ENCODE measurements around the gene CENPK. TPM values are rescaled to one million over a fixed set of nuclear protein-coding genes. Genes with fewer than 3 reads are reported as not detected.
"Not testable (repeated sequence)": the region's sequence is repeated elsewhere in the genome, so short reads cannot be mapped to it uniquely, and the experiment has no call there.

The CENPK gene, protein sequence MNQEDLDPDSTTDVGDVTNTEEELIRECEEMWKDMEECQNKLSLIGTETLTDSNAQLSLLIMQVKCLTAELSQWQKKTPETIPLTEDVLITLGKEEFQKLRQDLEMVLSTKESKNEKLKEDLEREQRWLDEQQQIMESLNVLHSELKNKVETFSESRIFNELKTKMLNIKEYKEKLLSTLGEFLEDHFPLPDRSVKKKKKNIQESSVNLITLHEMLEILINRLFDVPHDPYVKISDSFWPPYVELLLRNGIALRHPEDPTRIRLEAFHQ
- total RNA-seq = 78.0 and 79.2 TPM in 2 replicates

DNA sequence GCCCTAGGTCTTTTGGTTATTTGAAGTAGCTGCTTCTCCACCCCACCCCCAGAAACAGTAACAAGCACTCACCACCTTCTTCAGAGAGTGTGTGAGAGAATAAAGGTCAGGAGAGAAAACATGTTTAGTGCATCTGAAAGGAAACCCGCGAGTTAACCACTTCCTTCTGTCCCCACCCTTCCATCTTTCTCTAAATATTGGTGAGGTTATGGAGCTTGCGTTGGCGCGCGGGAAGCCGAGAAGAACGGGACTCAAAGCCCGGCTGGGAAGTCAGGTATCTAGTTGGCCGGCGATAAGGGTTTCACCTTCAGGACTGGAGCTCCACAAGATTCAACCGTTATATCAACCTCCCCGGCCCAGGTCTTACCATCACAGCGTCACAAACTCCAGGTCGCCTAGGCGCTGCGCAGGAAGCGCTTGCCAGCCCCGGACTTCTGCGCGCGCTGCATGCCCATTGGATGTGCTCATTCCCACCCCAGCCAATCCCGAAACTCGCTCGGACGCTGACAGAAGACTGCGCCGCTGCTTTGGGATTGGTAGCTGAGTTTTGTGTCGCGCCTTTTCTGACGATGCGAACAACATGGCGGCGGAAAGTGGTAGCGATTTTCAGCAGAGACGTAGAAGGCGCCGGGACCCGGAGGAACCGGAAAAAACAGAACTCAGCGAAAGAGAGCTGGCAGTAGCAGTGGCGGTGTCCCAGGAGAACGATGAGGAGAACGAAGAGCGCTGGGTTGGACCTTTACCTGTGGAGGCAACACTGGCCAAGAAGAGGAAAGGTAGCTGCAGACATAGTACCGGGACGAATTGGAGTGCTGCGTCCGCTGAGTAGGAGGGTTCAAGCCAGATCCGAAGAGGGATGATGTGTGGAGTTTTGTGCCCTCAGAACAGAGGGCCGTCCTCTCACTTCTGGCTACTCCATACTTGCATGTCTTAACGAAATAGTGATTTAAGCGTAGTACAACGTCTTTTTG, at the start of gene CENPK, which contains the start of gene PPWD1:
Gene CENPK (minus strand): TSS at position 438 of the 971 bp plus-strand sequence. CDS start 8,261 bp downstream, outside the sequence.
Gene PPWD1 (plus strand): TSS at position 566 of the 971 bp plus-strand sequence. CDS start 15 bp downstream, at position 581.
- H3K36me3 Mint-ChIP-seq (ENCODE audit: low read depth) = peaks cover 54% of the 10 kb centered on the region
- H3K27me3 Mint-ChIP-seq (ENCODE audit: low read depth) = no peaks in the 10 kb centered on the region
- H3K27ac Mint-ChIP-seq = peak within 1 kb of the TSS; percentile 97
- DNase-seq (ENCODE audit: low spot score) = peak; percentile 95
- no peaks in the 10 kb centered on the region for H3K9me3 Mint-ChIP-seq
- peaks cover 48% of the 10 kb centered on the region for H3K4me1 Mint-ChIP-seq (ENCODE audit: low read depth)
- intact Hi-C loops (cut with micrococcal nuclease) = loop anchor here (1.0 to 5.0 kb wide), 7 partner anchors 14 to 796 kb away; partner anchors contain the start of genes ADAMTS6, CWC27, NLN and SGTB
- peak within 1 kb of the TSS; percentile 91 for H3K4me3 Mint-ChIP-seq (ENCODE audit: low read depth)

DNA sequence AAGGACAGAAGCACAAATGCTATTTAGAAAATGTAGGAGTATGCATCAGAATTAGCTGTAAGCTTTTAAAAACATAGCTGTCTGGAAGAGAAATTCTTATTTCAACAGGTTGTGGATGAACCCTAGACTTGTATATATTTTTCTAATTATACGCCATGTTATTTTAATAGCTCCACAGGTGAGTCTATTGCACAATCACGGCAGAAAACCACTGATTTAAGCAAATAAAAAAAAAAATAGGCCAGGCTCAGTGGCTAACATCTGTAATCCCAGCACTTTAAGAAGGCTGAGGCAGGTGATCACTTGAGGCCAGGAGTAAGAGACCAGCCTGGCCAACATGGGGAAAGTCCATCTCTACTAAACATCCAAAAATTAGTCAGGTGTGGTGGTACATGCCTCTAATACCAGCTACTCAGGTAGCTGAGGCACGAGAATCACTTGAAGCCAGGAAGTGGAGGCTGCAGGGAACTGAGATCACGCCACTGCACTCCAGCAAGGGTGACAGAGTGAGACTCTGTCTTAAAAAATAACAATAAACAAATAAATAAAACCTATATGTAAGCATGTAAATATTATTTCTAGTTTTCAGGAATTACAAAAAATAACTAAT, 49.4 kb upstream of the CENPK start:
- intact Hi-C loops (cut with micrococcal nuclease) = no loop called here

DNA sequence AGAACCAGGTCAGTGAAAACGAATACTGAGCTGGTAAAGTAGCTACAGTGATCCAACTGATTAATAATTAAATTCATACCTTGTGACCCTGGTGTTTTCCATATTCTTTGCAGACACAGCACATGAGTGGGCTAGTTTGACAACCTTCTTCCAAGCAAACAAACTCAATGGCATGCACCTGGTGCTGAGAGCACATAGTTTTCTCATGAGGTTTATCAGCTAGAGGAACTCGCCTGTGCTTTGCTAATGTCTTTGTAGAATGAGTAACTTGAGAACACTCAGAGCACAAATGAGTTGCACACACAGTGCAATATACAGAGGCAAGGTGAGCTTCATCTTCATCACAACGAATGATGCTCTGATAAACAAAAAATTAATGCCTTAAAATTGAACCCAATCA, 48.6 kb upstream of the CENPK start:
- intact Hi-C loops (cut with micrococcal nuclease) = no loop called here
- Mint-ChIP-seq H3K36me3 (ENCODE audit: low read depth) (peaks cover 65% of the 10 kb centered on the region), H3K27me3 (ENCODE audit: low read depth) (no peaks in the 10 kb centered on the region), H3K4me3 (ENCODE audit: low read depth) (no peak overlapping the region), H3K4me1 (ENCODE audit: low read depth) (no peaks in the 10 kb centered on the region), H3K9me3 (no peaks in the 10 kb centered on the region), H3K27ac (no peak overlapping the region)
- no peak for DNase-seq (ENCODE audit: low spot score)

More for the DNA sequence above, 49.4 kb upstream of the CENPK start:
- peaks cover 60% of the 10 kb centered on the region for H3K36me3 Mint-ChIP-seq (ENCODE audit: low read depth)
- H3K27ac Mint-ChIP-seq = no peak overlapping the region
- H3K9me3 Mint-ChIP-seq = no peaks in the 10 kb centered on the region
- no peak overlapping the region for H3K4me3 Mint-ChIP-seq (ENCODE audit: low read depth)
- DNase-seq (ENCODE audit: low spot score) = no peak
- H3K4me1 Mint-ChIP-seq (ENCODE audit: low read depth) = no peaks in the 10 kb centered on the region
- H3K27me3 Mint-ChIP-seq (ENCODE audit: low read depth) = no peaks in the 10 kb centered on the region

DNA sequence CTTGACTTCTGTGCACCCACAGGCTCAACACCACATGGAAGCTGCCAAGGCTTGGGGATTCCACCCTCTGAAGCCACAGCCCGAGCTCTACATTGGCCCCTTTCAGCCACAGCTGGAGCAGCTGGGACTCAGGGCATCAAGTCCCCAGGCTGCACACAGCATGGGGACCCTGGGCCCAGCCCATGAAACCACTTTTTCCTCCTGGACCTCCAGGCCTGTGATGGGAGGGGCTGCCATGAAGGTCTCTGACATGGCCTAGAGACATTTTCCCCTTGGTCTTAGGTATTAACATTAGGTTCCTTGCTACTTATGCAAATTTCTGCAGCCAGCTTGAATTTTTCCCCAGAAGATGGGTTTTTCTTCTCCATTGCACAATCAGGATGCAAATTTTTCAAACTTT, 38.8 kb upstream of the CENPK start:
- H3K4me3 Mint-ChIP-seq (ENCODE audit: low read depth); DNase-seq (ENCODE audit: low spot score); H3K9me3 Mint-ChIP-seq; intact Hi-C loops (cut with micrococcal nuclease); H3K27me3 Mint-ChIP-seq (ENCODE audit: low read depth); H3K4me1 Mint-ChIP-seq (ENCODE audit: low read depth); H3K27ac Mint-ChIP-seq: not testable (repeated sequence)
- H3K36me3 Mint-ChIP-seq (ENCODE audit: low read depth) = peaks cover 68% of the 10 kb centered on the region

DNA sequence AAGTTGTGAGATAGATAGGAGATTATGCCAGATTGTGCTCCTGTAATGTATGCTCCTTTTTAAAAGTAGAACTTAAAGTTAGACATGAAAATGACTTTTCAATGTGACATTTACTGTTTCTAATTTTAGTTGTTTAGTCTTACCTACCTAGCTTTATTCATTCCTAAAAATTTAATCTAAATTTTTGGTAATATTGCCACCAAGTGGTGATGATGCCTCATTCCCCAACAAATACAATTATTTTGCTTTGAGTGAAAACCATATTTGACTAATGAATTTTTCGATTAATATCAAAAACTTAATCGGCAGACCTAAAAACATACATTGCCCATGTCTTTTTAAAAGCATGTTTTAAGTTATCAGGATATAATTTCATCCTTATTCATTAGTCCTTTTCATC, 25.7 kb upstream of the CENPK start:
- DNase-seq (ENCODE audit: low spot score) = no peak
- Mint-ChIP-seq H3K27me3 (ENCODE audit: low read depth) (no peaks in the 10 kb centered on the region), H3K4me1 (ENCODE audit: low read depth) (peaks cover under 1% of the 10 kb centered on the region), H3K9me3 (no peaks in the 10 kb centered on the region), H3K4me3 (ENCODE audit: low read depth) (no peak overlapping the region), H3K36me3 (ENCODE audit: low read depth) (peaks cover 38% of the 10 kb centered on the region), H3K27ac (no peak overlapping the region)
- intact Hi-C loops (cut with micrococcal nuclease) = no loop called here

DNA sequence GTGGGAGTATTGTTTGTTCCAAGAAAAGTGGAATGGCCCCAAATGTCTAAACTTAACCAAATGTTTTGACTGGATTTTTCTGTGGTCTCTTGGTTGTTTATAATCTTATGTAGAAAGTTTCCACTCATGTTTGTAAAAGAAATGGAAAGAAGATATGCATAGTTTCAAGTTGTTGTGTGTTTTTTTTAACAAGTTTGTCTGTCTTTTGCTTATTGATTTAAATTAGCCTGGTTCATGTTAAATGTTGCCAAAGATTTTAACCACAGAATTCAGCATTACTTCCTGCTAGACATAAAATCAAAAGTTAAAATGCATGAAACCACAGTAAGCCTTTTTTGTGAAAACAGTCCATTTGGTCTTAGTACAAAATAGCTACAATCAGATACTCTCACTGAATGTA, 14.2 kb upstream of the CENPK start:
- Mint-ChIP-seq H3K9me3 (no peaks in the 10 kb centered on the region), H3K4me1 (ENCODE audit: low read depth) (peaks cover 16% of the 10 kb centered on the region), H3K27me3 (ENCODE audit: low read depth) (no peaks in the 10 kb centered on the region), H3K4me3 (ENCODE audit: low read depth) (no peak overlapping the region), H3K27ac (no peak overlapping the region), H3K36me3 (ENCODE audit: low read depth) (peaks cover 61% of the 10 kb centered on the region)
- no peak for DNase-seq (ENCODE audit: low spot score)
- intact Hi-C loops (cut with micrococcal nuclease) = no loop called here

DNA sequence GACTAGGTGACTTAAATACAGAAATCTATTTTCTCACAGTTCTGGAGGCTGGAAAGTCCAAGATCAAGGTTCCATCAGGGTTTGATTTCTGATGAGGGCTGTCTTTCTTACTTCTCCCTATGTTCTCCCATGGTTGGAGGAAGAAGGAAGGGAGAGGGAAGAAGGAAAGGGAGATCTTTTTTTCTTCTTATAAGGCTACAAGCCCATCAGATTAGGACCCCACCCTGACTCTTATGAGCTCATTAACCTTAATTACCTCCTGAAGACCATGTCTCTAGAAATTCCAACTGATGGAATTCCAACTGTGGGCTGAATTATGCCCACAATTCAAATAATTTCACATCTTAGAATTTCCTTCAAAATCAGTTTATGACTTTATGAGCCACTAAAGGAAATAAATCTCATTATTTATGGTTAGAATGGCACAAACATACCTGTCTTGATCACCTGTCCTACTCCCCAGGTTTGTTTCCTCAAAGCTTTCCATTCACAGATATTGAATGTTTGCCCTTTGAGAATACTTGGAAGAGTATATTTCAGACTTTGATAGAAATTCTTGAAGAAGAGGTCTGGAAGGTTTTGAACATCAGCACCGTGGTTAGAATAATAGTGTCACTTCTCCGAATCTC, 7.7 kb upstream of the CENPK start:
- no peak overlapping the region for H3K27ac Mint-ChIP-seq
- H3K4me3 Mint-ChIP-seq (ENCODE audit: low read depth) = no peak overlapping the region
- peaks cover 23% of the 10 kb centered on the region for H3K4me1 Mint-ChIP-seq (ENCODE audit: low read depth)

DNA sequence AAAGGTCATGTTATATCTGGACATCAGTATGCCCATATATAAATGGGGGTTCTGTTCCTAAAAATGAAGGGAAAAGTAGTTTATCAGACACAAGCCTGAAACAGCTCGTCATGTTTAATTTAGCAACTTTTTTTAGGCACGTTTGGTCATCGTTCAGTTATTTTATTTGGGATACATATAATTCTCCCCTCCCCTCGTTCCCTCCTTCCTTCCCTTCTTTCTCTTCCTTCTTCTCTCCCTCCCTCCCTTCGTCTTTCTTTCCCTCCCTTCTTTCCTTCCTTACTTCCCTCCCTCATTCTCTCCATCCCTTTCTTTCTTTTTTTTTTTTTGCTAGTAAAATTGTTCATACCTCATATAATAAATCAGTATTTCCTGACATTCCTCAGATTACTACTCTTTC, 3.5 kb upstream of the CENPK start:
- intact Hi-C loops (cut with micrococcal nuclease) = no loop called here
- H3K27me3 Mint-ChIP-seq (ENCODE audit: low read depth) = no peaks in the 10 kb centered on the region
- H3K4me3 Mint-ChIP-seq (ENCODE audit: low read depth) = no peak overlapping the region
- no peak overlapping the region for H3K27ac Mint-ChIP-seq
- H3K36me3 Mint-ChIP-seq (ENCODE audit: low read depth) = peaks cover 41% of the 10 kb centered on the region
- peaks cover 37% of the 10 kb centered on the region for H3K4me1 Mint-ChIP-seq (ENCODE audit: low read depth)
- DNase-seq (ENCODE audit: low spot score) = no peak
- H3K9me3 Mint-ChIP-seq = no peaks in the 10 kb centered on the region

More for the DNA sequence above, 7.7 kb upstream of the CENPK start:
- intact Hi-C loops (cut with micrococcal nuclease) = no loop called here
- Mint-ChIP-seq H3K9me3 (no peaks in the 10 kb centered on the region), H3K27me3 (ENCODE audit: low read depth) (no peaks in the 10 kb centered on the region), H3K36me3 (ENCODE audit: low read depth) (peaks cover 54% of the 10 kb centered on the region)
- DNase-seq (ENCODE audit: low spot score) = no peak

DNA sequence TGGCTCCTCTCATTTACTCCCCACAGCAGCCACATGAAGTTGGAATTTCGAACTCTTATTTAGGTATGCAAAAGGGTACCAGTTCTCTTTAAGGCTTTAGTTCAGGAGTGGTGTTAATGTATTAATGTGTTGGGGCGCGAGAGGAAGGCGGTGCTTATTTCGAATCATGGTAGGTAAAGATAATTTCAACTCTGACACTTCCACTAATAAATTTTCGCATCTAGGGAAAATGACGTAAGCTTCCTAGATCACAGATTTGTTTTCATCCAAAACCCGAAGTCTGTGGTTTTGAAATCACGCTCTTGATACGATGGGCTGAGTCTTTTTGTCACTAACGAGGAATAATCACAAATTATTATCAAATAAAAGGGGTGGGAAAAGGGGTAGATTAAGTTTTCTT, 809 bp upstream of the CENPK start:
- no peaks in the 10 kb centered on the region for H3K27me3 Mint-ChIP-seq (ENCODE audit: low read depth)
- peak overlapping the region; percentile 91 for H3K4me3 Mint-ChIP-seq (ENCODE audit: low read depth)
- peaks cover 52% of the 10 kb centered on the region for H3K36me3 Mint-ChIP-seq (ENCODE audit: low read depth)
- peak overlapping the region; percentile 97 for H3K27ac Mint-ChIP-seq
- no peaks in the 10 kb centered on the region for H3K9me3 Mint-ChIP-seq
- intact Hi-C loops (cut with micrococcal nuclease) = loop anchor here (1.0 to 5.0 kb wide), 6 partner anchors 15 to 796 kb away; partner anchors contain the start of genes ADAMTS6, CWC27, NLN and SGTB
- H3K4me1 Mint-ChIP-seq (ENCODE audit: low read depth) = peaks cover 44% of the 10 kb centered on the region
- DNase-seq (ENCODE audit: low spot score) = no peak

DNA sequence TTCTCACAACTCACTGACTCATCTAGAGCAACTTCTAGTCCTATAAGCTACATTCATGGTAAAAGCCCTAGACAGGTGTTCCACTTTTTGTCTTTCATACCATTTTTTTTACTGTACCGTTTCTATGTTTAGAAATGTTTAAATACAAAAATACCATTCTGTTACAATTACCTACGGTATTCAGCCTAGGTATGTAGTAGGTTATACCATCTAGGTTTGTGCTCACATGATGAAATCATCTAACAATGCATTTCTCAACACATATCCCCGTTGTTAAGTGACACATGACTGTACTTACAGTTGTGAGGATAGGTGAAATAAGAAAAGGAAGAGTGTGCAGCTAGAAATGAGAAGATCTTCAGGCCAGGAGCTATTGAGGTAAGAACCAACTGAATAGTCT, 6.2 kb downstream of the CENPK start:
- Mint-ChIP-seq H3K4me3 (ENCODE audit: low read depth) (no peak overlapping the region), H3K27ac (no peak overlapping the region), H3K9me3 (no peaks in the 10 kb centered on the region), H3K4me1 (ENCODE audit: low read depth) (peaks cover 44% of the 10 kb centered on the region), H3K27me3 (ENCODE audit: low read depth) (no peaks in the 10 kb centered on the region), H3K36me3 (ENCODE audit: low read depth) (peaks cover 73% of the 10 kb centered on the region)
- DNase-seq (ENCODE audit: low spot score) = no peak
- intact Hi-C loops (cut with micrococcal nuclease) = no loop called here

DNA sequence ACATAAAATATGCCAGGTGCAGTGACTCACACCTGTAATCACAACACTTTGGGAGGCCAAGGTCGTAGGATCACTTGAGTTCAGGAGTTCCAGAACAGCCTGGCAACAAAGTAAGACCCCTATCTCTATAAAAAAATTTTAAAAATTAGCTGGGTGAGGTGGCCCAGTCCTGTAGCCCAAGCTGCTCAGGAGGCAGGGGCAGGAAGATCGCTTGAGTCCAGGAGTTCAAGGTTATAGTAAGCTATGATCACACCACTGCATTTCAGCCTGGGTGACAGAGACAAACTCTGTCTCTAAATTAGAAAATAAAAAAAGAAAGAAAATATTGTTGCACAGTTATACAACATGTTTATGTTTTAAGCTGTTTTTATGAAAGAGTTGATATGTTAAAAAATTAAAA, 6.8 kb downstream of the CENPK start:
- intact Hi-C loops (cut with micrococcal nuclease) = no loop called here
- DNase-seq (ENCODE audit: low spot score) = no peak
- H3K27ac Mint-ChIP-seq = no peak overlapping the region
- no peak overlapping the region for H3K4me3 Mint-ChIP-seq (ENCODE audit: low read depth)
- H3K9me3 Mint-ChIP-seq = no peaks in the 10 kb centered on the region
- H3K4me1 Mint-ChIP-seq (ENCODE audit: low read depth) = peaks cover 40% of the 10 kb centered on the region
- H3K36me3 Mint-ChIP-seq (ENCODE audit: low read depth) = peaks cover 73% of the 10 kb centered on the region
- H3K27me3 Mint-ChIP-seq (ENCODE audit: low read depth) = no peaks in the 10 kb centered on the region

DNA sequence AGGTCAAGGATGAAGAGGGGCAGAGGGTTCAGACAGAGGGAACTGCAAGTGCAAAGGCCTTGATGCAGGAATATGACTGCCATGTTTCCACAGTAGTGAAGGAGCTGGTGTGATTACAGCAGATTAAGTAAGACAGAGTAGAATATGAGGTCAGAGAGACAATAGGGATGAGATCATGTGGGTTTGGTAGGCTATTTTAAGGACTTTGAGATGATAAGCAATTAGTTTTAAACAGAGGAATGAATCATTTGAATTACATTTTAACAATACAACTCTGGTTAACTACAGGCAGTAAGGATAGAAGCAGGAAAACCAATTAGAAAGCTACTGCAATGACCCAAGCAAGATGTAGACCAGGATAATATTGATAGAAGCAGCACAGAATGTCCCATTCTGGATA, 7.7 kb downstream of the CENPK start:
- H3K27ac Mint-ChIP-seq = no peak overlapping the region
- no peaks in the 10 kb centered on the region for H3K9me3 Mint-ChIP-seq
- H3K27me3 Mint-ChIP-seq (ENCODE audit: low read depth) = no peaks in the 10 kb centered on the region
- intact Hi-C loops (cut with micrococcal nuclease) = no loop called here
- peaks cover 77% of the 10 kb centered on the region for H3K36me3 Mint-ChIP-seq (ENCODE audit: low read depth)
- no peak for DNase-seq (ENCODE audit: low spot score)
- peaks cover 38% of the 10 kb centered on the region for H3K4me1 Mint-ChIP-seq (ENCODE audit: low read depth)
- no peak overlapping the region for H3K4me3 Mint-ChIP-seq (ENCODE audit: low read depth)
